ENCODE results near the gene MYBBP1A.
"Not testable (repeated sequence)": the region's sequence is repeated elsewhere in the genome, so short reads cannot be mapped to it uniquely, and the experiment has no call there.

Gene MYBBP1A, protein sequence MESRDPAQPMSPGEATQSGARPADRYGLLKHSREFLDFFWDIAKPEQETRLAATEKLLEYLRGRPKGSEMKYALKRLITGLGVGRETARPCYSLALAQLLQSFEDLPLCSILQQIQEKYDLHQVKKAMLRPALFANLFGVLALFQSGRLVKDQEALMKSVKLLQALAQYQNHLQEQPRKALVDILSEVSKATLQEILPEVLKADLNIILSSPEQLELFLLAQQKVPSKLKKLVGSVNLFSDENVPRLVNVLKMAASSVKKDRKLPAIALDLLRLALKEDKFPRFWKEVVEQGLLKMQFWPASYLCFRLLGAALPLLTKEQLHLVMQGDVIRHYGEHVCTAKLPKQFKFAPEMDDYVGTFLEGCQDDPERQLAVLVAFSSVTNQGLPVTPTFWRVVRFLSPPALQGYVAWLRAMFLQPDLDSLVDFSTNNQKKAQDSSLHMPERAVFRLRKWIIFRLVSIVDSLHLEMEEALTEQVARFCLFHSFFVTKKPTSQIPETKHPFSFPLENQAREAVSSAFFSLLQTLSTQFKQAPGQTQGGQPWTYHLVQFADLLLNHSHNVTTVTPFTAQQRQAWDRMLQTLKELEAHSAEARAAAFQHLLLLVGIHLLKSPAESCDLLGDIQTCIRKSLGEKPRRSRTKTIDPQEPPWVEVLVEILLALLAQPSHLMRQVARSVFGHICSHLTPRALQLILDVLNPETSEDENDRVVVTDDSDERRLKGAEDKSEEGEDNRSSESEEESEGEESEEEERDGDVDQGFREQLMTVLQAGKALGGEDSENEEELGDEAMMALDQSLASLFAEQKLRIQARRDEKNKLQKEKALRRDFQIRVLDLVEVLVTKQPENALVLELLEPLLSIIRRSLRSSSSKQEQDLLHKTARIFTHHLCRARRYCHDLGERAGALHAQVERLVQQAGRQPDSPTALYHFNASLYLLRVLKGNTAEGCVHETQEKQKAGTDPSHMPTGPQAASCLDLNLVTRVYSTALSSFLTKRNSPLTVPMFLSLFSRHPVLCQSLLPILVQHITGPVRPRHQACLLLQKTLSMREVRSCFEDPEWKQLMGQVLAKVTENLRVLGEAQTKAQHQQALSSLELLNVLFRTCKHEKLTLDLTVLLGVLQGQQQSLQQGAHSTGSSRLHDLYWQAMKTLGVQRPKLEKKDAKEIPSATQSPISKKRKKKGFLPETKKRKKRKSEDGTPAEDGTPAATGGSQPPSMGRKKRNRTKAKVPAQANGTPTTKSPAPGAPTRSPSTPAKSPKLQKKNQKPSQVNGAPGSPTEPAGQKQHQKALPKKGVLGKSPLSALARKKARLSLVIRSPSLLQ (N-terminal part only)

DNA sequence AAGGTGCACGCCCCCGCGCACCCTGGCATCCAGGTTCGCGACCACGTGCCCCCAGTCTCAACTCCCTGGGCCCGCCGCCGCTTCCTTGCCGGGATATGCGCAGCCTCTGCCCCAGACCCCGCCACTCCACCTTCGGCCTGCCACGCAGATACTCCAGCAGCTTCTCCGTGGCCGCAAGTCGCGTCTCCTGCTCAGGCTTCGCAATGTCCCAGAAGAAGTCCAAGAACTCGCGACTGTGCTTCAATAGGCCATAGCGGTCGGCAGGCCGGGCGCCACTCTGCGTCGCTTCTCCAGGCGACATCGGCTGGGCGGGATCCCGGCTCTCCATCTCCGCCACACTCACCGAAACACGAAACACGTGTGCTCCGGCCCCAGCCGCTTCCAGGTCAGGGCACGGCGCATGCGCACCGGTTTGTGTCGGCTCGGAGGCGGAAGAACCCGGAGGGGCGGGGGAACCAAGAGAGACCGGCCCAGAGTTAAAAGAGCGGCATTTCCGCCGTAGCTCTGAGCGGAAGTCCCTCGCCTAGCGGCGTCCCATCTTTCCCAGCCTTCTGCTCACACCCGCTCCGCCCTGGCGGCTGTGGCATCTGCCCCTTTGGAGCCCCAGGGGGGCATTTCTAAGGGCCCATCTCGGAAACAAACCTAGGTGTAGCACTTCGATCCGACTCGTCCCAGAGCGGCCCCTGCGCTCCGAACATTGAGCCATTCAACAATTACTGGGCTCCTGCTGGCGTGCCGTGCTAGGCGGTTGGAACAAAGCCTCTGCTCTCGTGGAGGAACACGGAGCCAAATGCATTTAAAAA is at the start of gene MYBBP1A:
MYBBP1A (minus strand) TSS at position 388 of the 803 bp plus-strand sequence; CDS start at position 328, 60 bp downstream.
- peak; percentile 91 to 96 (median 93) for DNase-seq (ENCODE audit: low read depth in 2 of 3, low spot score in 2 of 3)

DNA sequence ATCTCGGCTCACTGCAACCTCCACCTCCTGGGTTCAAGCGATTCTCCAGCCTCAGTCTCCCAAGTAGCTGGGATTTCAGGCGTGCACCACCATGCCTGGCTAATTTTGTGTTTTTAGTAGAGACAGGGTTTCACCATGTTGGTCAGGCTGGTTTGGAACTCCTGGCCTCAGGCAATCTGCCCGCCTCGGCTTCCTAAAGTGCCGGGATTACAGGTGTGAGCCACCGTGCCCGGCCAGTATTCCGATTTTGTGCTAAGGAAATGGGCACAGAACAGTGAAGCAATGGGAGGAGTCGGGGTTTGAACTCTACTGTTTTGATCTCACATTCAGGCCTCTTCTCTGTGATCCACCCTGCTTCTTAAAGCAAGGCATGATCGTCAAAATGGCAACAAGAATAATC is 49.6 kb upstream of the MYBBP1A start:
- not testable (repeated sequence) for DNase-seq (ENCODE audit: low read depth in 2 of 3, low spot score in 2 of 3)

DNA sequence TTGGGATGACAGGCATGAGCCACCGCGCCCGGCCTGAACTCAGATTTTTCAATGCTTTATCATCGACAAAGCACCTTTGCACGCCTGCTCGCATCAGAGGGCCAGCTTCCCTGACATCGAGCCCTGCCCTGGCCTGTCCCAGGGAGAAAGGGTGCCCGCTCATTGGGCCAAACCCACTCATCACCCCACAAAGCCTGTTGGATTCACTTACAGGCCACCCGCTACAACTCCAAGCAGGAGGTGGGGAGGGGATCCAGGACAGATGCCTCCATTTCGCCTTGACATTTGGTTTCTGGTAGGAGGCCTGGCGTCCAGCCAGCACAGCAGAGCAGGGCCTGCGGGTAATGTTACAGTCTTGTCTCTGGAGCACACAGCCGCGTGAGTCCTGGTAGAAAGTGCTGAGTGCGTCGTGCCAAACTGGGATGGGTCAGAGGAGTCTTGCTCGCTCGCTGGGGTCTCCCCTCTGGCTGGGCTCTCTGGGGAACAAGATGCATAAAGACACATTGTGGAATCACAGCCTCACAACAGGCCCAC is 49.0 kb upstream of the MYBBP1A start:
- no peak for DNase-seq (ENCODE audit: low read depth in 2 of 3, low spot score in 2 of 3)

DNA sequence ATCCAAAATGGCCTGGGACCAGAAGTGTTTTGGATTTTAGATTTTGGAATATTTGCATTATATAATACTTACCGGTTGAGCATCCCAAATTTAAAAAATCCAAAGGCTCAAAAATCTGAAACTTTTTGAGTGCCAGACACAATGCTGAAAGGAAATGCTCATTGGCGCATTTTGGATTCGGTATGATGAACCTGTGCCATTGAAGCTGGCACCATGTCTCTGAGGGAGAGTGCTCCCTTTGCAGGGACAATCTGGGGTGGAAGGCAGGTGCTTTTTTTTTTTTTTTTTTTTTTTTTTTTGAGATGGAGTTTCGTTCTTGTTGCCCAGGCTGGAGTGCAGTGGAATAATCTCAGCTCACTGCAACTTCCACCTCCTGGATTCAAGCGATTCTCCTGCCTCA is 46.9 kb upstream of the MYBBP1A start:
- no peak for DNase-seq (ENCODE audit: low read depth in 2 of 3, low spot score in 2 of 3)

DNA sequence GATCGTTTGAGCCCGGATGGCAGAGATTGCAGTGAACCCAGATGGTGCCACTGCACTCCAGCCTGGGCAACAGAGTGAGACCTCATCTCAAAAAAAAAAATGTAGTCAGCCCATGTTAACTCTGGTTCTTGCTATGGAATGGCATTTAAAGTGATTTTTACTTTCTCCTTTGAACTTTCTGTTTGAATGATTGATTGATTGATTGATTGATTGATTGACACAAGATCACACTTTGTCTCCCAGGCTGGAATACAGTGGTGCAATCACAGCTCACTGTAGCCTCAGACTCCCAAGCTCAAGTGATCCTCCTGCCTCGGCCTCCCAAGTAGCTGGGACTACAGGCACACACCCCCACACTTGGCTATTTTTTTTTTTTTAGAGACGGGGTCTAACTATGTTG is 46.1 kb upstream of the MYBBP1A start:
- no peak for DNase-seq (ENCODE audit: low read depth in 2 of 3, low spot score in 2 of 3)

DNA sequence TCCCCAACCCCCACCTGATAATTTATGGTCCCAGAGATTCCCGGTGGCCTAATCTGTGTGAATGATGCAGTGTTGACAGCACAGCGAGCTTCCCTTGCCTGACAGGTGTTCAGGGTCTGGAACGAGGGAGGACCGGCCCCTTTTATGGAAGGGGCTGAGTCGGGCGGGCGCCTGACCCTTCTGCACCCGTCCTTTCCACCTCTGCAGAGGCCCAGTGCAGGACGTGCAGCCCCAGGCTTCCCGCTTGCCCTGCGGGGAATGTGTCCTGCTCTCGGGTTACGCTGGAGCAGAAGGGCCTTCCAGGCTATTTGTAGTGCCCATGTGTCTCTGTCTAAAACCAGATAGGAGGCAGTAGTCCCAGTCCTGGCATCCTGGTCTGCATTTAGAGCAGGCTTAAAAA is 45.4 kb upstream of the MYBBP1A start:
- DNase-seq (ENCODE audit: low read depth in 2 of 3, low spot score in 2 of 3), result no peak

DNA sequence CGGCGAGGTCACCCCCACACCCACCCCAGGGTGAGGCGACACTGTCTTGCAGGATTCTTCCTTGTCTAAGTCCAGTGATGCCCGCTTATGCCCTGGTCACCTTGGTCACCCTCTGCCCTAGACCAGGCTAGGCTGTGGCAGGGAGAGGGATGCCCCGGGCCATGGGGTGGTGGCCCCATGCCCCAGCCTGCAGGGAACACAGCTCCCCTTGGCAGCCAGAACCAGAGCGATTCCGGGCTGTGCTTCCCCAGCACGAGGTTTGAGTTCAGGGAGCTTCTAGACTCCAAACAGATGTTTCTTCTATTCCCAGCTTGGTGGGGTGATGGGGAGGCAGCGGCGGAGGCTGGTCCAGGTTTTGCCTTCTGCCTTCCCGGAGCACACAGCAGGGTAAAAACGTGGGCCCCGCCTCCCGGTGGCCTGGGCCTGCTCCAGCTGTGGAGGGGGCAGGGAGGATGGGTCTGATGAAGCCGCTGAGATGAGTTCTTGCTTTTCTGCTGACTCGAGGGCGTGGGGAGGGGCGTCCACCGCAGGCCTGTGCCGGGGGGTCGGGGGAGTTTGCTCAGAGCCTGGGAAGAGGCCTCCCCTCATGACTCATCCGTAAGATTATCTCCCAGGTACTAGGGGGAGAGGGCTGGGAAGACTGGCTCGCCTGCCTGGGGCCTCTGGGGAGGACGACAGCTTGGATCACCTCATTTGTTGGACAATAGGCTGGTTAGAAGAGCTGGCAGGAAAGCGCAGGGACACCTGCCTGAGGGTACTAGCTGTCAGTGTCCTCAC is 44.5 kb upstream of the MYBBP1A start:
- no peak for DNase-seq (ENCODE audit: low read depth in 2 of 3, low spot score in 2 of 3)

DNA sequence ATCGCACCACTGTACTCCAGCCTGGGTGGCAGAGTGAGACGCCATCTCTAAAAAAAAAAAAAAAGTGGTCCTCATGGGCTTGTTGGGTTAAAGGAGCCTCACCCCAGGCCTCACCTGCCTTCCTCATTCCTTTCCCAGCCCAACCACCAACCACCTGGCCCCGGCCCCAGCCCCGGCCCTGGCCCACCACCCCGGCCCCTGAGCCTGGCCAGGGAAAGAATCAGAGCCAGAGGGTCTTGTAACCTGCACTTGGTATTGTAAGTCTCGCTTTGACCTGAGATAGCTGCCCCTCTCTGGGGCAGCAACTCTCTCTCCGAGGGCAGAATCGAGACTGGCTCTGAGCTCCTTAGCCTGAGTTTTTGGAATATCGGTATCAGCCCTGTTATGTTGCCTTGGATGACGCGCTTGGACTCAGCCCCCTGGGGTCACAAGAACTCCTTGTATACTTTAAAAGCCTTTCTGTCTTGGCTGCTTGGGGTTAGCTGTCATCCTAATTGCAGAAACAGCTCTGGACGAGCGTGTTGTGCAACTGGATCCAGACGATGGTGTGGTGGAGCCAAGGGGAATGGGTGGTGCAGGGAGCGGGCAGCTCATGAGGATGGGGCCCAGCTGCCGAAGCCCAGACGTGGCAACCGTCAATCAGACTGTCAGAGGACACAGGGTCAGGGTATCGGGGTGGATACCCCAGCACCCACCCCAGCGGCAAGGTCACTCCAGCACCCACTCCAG is 43.8 kb upstream of the MYBBP1A start:
- DNase-seq (ENCODE audit: low read depth in 2 of 3, low spot score in 2 of 3), result no peak

DNA sequence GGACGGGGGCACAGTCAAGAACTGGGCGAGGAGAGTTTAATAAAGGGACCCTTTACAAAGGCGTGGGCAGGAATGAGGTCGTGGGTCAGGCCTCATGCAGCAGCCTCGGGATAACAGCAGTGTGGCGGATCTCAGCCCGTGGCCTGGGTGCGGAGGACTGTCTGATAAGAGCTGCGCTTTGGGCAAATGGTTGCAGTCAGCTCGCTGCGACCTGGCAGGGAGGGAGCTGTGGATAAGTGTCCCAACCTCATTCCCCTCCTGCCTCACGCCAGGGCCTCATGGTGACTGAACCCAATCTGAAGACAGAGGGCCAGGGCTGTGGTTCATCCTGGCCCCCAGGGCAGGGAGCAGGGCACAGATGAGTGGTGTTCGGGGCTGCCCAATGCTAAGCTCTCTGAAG is 42.8 kb upstream of the MYBBP1A start:
- no peak for DNase-seq (ENCODE audit: low read depth in 2 of 3, low spot score in 2 of 3)

DNA sequence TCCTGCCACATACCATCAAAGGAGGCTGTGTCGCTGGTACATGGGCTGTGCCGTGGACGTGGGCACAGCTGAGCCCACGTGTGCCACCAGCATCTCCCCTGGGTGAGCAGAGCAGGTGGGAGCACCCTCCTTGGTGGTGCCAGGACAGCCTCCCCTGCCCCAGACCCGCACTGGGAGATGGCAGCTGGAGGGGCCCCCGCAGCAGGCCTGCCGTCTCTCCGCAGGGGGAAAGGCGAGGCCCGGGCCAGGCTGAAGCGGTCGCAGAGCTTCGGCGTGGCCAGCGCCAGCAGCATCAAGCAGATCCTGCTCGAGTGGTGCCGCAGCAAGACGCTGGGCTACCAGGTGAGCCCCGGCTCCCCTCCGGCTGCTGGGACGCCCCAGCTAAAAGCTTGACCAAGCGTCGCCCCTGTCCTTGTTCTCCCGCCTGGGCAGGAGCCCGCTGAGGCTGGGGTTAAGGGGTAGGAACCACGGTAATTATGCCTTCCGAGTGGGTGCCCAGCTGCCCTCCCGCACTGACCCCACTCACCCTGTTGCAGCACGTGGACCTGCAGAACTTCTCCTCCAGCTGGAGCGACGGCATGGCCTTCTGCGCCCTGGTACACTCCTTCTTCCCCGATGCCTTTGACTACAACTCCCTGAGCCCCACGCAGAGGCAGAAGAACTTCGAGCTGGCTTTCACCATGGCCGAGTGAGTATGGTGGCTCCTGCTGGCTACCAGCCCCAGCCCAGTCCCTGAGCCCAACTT is 41.6 kb upstream of the MYBBP1A start:
- no peak for DNase-seq (ENCODE audit: low read depth in 2 of 3, low spot score in 2 of 3)

DNA sequence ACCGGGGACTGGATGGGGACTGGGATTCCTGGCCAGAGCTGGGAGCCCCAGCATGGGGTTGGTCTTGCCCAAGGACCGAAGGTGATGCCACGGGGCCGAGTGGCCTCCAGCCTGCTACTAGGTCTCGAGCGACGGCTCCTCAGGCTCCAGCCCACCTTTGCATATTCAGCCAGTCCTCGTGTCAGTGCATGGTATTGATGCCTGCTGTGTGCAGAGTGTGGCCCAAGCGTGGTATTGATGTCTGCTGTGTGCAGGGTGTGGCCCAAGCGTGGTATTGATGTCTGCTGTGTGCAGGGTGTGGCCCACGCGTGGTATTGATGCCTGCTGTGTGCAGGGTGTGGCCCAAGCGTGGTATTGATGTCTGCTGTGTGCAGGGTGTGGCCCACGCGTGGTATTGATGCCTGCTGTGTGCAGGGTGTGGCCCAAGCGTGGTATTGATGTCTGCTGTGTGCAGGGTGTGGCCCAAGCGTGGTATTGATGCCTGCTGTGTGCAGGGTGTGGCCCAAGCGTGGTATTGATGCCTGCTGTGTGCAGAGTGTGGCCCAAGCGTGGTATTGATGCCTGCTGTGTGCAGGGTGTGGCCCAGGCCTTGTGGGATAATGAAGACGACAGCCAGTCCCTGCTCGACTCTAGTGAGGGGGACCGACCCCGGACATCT is 40.6 kb upstream of the MYBBP1A start:
- not testable (repeated sequence) for DNase-seq (ENCODE audit: low read depth in 2 of 3, low spot score in 2 of 3)

DNA sequence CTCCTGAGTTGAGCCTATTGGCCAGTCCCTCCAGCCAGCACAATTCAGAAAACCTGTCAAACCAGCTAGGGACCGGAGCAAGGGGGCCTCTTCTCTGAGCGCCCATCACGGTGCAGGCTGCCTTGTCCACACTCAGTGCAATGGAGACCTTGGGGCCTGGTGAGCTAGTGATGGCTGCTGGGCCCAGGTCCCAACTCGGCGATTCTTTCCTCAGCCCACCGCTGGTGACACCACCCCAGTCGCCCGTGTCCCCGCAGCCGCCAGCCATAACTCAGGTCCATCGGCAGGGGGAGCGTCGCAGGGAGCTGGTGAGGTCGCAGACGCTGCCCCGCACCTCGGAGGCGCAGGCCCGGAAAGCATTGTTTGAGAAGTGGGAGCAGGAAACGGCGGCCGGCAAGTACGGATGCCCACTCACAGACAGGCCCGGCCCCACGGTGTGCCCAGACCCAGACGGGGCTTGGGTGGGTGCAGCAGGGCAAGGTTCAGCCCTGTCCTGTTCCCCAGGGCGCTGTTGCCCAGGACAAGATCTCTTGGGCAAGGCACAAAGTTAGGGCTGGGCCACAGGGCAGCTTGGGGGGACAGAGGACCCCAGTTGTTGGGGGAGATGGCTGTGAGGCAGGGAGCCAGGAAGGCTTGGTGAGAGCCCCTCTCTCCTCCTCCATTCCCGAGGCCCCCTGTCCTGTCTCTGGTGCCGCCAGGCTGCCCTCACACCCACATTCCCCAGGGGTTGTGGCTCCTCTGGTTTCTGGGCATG is 39.9 kb upstream of the MYBBP1A start:
- DNase-seq (ENCODE audit: low read depth in 2 of 3, low spot score in 2 of 3), result peak in 2 of 3 experiments; percentile 11 to 18

DNA sequence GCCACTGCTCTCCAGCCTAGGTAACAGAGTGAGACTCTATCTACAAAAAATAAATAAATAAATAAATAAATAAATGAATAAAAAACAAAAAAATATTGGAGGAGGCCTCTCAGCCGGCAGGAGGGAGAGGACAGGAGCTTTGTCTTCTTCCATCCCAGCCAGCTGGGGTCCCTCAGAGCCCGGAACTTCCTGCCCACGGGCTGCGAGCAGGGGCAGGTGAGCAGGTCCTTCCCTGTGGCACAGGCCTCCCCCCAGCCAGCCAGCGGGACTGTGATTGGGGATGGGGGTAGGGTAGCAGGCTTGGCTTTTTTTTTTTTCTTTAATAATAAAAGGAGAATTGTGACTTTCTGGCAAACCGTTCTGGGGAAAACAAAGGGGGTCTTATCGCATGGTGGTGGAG is 39.2 kb upstream of the MYBBP1A start:
- DNase-seq (ENCODE audit: low read depth in 2 of 3, low spot score in 2 of 3), result no peak

DNA sequence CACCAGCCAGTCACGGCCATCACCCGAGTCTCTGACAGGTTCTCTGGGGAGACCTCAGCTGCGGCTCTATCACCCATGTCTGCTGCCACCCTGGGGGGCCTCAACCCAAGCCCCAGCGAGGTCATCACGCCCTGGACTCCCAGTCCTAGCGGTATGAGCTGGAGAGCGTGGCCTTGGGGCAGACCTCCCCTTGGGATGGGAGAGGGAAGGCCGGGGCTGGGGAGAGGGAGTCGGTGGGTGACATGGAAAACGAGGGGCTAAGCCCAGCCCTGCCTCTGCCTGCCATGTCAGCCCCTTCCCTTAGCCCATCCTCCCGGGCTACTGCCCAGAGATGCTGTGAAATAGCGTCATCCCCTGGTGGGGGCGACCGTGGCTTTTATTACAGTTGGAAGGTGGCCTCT is 37.8 kb upstream of the MYBBP1A start:
- no peak for DNase-seq (ENCODE audit: low read depth in 2 of 3, low spot score in 2 of 3)

DNA sequence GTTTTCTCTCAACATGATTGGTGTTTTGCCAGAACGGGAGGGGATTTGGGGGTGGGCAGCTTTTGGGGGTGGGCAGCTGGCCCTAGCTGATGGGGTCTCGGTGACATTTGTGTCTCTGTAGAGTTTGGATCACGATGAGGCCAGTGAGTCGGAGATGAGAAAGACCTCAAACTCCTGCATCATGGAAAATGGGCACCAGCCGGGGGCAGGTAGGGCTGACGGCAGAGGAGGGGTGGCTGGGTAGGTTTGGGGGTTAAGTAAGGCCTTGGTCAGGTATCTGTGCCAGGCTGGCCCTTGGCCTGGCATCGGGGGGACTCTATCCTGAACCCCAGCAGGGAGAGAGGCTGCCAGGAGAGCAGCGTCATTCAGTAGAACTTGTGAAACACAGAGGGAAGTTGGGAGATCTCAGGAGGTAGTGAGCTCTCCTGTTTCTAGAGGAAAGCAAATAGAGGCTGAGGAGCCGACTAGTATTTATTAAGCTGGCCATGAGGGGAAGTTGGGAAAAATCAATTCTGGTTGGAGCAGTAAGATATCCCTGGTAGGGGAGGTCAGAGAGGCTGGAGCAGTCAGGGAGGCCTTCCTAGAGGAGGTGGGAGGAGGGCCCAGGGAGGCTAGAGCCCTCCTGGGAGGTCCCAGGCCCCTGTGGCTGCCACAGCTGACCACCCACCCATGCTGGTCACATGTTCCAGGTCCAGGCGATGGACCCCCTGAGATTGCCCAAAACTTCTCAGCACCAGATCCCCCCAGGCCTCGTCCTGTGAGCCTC is 37.2 kb upstream of the MYBBP1A start:
- no peak for DNase-seq (ENCODE audit: low read depth in 2 of 3, low spot score in 2 of 3)

DNA sequence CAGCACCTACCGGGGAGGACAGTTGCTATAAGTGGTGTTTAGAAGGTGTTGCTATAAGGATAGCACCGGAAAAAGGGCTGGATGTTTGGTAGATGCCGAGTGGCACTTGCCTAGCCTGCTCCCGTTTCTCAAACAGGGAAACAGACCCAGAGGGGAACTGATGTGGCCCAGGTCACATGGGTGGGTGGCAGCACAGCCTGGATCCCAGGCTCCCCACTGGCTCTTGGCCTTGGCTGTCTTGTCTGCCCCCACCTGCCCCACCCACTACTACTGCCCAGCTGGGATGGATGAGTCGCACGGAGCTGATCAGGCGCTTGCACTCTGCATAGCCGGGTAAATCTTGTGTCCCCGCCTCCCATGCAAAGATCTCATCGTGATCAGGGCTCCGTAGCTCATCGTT is 36.3 kb upstream of the MYBBP1A start:
- no peak for DNase-seq (ENCODE audit: low read depth in 2 of 3, low spot score in 2 of 3)

Data from activated CD8-positive, alpha-beta memory T cell treated with anti-CD3 and anti-CD28 coated beads for 48 hours (primary cell).